Measurements from ENCODE around the gene TJAP1.

The TJAP1 gene

DNA sequence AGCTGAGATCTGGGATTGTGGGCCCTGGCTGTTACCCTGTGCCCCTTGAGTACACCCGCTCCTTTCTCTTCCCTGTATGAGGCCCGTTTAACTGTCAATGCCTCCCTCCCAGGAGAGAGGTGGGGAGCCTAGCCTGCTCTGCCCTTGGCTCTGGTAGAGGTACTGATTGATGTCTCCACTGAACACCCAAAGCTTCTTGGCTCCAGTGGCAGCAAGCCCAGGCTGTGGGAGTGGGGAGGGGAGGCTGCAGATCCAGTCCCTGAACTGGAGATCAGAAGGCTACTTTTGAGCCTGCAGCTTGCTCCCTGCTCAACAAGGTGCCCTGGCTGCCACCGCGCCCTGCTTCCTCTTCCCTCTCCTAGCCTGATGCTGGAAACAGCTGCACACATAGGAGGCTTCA lies 25.3 kb downstream of the TJAP1 start:
- DNase-seq (ENCODE audit: insufficient read length, low spot score) (no peak), FAIRE-seq (no peak)

DNA sequence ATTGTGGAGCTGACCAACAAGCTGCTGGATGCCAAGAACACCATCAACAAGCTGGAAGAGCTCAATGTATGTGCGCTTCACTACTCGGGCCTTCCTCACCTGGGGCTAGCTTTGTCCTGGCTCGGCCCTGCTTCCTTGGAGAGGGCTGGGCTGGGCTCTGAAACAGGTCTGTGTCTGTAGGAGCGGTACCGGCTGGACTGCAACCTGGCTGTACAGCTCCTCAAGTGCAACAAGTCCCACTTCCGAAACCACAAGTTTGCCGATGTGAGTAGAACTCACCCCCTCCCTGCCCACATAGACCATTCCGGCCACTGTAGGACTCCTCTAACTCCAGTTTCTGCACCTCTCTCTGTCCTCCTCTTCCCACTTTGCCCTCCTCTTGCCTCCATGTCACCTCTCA lies 26.1 kb downstream of the TJAP1 start:
- no peak for FAIRE-seq
- no peak for DNase-seq (ENCODE audit: insufficient read length, low spot score)

- DNase-seq (ENCODE audit: insufficient read length, low spot score) (no peak), FAIRE-seq (no peak)
Measured at GRCh38 chr6:43504756-43505593, 27.6 kb downstream of the TJAP1 start.

DNA sequence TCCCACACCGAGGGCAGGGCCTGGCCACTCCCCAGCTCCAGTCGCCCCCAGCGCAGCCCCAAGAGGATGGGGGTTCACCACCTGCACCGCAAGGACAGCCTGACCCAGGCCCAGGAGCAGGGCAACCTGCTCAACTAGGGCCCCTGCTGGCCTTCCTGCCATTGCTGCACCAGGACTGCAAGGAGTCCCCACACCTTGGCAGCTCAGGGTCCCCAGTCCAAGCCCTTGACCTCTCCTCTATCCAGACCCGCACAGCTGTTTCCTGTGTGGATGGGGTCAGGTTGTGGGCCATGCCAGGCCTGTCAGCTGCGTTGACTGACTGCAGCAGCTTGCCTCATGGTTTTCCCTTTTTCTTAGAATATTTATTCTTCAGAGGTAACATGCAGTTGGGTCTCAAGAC lies 28.3 kb downstream of the TJAP1 start:
- FAIRE-seq = no peak
- DNase-seq (ENCODE audit: insufficient read length, low spot score) = no peak

DNA sequence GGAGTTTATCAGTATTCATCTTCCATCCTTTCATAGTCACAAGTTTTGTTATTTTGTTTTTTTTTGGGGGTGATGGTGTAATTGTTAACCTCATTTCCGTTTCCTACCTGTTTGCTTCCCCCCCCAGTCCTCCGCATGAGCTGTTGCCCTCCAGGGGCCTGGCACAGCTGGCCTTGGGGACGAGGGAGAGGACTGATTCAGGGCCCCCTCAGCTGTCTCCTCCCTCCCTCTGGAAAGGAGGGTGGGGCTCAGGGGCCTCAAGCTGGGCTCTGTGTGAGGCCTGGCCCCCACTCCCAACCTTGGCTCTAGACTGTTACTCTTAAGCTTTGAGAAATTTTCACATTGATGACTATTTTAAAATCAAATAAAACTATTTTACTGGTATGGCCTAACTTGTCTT lies 28.8 kb downstream of the TJAP1 start:
- no peak for FAIRE-seq

GRCh38 chr6:43506667-43507471 lies 29.5 kb downstream of the TJAP1 start:
- DNase-seq (ENCODE audit: insufficient read length, low spot score) = peak; percentile 77
- FAIRE-seq = peak; percentile 94

More for the DNA sequence above, 28.8 kb downstream of the TJAP1 start:
- no peak for DNase-seq (ENCODE audit: insufficient read length, low spot score)

- FAIRE-seq (no peak), DNase-seq (ENCODE audit: insufficient read length, low spot score) (no peak)
Measured at GRCh38 chr6:43508481-43509141, 31.2 kb downstream of the TJAP1 start.

GRCh38 chr6:43509142-43509983 lies 32.0 kb downstream of the TJAP1 start:
- peak; percentile 51 for FAIRE-seq
- DNase-seq (ENCODE audit: insufficient read length, low spot score) = no peak

- DNase-seq (ENCODE audit: insufficient read length, low spot score) = peak; percentile 80
- peak; percentile 96 for FAIRE-seq
Measured at GRCh38 chr6:43509984-43510826, 32.8 kb downstream of the TJAP1 start, which contains the start of gene LRRC73. Gene LRRC73 (minus strand): TSS chr6:43510346. CDS start chr6:43509785, 561 bp downstream.

- FAIRE-seq = no peak
- no peak for DNase-seq (ENCODE audit: insufficient read length, low spot score)
Measured at GRCh38 chr6:43510827-43511163, 33.4 kb downstream of the TJAP1 start.

- FAIRE-seq (no peak), DNase-seq (ENCODE audit: insufficient read length, low spot score) (no peak)
Measured at GRCh38 chr6:43511824-43512415, 34.5 kb downstream of the TJAP1 start.

DNA sequence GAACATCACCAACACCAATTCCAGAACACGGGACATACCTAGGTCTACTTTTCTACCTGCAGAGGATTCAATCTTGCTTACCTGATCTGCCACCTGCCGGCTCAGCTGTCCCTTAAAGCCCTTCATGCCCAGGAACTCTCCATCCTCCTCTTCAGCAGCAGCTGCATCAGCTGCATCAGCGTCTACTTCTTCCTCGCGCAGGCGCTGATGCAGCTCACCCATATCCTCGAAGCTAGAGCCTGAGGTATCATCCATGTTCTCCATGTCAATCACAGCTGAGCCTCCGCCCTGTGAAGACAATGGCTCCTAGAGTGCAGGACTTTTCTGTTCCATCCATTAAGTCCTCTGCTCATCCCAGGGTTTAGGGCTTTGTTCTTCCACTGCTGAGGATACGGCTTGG lies 38.4 kb downstream of the TJAP1 start:
- no peak for DNase-seq (ENCODE audit: insufficient read length, low spot score)
- no peak for FAIRE-seq

- FAIRE-seq = no peak
- no peak for DNase-seq (ENCODE audit: insufficient read length, low spot score)
Measured at GRCh38 chr6:43516367-43516696, 39.0 kb downstream of the TJAP1 start.

DNA sequence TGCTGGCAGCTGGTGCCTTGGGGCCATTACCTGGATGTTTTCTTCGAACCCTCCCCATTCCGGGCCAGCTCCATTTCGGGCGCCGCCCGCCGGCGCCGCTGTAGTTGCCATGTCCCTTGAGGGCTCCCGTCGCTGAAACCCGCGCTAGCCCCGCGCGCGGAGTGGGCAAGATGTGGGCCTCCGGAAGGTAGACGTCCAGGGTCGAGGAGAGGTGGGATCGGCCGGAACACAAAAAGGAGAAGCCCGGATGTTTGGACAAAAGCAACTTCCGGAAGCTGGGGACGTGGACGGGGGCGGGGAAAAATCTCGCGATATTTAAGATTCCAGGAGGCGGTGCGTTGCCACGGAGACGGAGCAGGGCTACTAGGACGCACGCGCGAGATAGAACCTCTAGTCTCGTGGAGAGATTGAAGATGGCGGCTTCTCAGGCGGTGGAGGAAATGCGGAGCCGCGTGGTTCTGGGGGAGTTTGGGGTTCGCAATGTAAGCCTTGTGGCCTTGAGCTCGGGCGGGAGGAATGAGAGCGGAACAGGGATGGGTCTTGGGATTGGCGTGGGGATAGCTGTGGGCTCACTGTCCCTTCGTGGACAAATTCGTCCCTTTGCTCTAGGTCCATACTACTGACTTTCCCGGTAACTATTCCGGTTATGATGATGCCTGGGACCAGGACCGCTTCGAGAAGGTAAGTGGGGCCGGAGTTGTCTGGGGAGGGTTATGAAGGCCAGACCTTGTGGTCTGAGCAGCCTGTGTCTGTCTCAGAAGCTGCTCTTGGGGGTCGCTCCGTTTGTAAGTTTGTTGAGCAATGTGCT lies 39.5 kb downstream of the TJAP1 start, which contains the start of the genes POLR1C and YIPF3:
POLR1C (plus strand) TSS at position 393 of the 808 bp plus-strand sequence; CDS start at position 414, 21 bp downstream.
YIPF3 (minus strand) TSS at position 230 of the 808 bp plus-strand sequence; CDS start at position 111, 119 bp downstream.
- DNase-seq (ENCODE audit: insufficient read length, low spot score) (peak; percentile 99), FAIRE-seq (peak; percentile 67)

- DNase-seq (ENCODE audit: insufficient read length, low spot score) (no peak), FAIRE-seq (no peak)
Measured at GRCh38 chr6:43517505-43518357, 40.4 kb downstream of the TJAP1 start.

DNA sequence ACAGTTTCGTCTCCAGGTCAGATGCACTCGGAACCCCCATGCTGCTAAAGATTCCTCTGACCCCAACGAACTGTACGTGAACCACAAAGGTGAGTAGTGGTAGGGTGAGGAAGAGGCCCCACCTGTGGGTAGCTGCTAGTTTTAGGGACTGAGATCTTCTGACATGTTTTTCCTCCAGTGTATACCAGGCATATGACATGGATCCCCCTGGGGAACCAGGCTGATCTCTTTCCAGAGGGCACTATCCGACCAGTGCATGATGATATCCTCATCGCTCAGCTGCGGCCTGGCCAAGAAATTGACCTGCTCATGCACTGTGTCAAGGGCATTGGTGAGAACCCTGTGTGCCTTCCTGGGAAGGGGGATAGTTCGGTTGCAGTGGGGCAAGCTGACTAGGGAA lies 42.7 kb downstream of the TJAP1 start:
- no peak for DNase-seq (ENCODE audit: insufficient read length, low spot score)
- no peak for FAIRE-seq

DNA sequence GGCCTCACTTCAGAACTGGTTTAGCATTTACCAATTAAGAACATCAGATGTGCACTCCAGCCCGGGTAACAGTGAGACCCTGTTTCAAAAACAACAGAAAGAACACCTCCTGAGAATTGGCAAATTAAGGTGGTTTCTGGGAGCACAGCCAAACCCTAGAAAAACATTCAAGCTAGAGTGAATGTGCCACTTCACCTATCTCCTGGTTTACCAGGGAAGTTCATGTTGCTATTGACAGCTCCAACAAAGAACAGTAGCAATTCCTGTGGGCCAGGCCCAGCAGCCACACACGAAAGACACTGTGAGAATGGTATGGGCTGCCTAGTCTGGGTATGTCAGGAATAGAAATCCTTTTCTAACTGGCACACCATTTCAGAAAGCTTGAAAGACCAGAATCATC lies 44.5 kb downstream of the TJAP1 start:
- DNase-seq (ENCODE audit: insufficient read length, low spot score) (no peak), FAIRE-seq (no peak)
